ENCODE measurements around the gene HLA-DMA.
"Not testable (repeated sequence)": the region's sequence is repeated elsewhere in the genome, so short reads cannot be mapped to it uniquely, and the experiment has no call there.

Gene HLA-DMA

GRCh38 chr6:32950449-32950848 is 2.4 kb downstream of the HLA-DMA start:
- no peak for DNase-seq

DNA sequence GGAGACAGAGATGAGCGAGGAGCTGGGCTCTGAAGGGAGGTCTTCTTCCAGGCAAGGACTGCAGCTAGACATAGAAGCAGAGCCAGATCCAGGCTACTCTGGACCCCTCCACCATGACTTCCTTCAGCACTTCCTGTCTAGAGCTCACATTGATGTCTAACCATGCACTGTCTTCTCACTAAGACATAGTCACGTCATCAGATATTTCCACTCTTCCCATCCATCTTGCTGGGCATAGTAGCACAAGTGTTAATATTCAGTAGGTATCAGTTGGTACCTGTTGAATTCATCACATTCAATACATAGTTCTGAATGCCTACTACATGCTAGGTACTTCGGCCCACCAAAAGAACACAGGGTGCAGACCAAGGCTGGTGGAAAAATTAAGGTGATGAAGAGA is 2.9 kb downstream of the HLA-DMA start:
- no peak for DNase-seq

DNA sequence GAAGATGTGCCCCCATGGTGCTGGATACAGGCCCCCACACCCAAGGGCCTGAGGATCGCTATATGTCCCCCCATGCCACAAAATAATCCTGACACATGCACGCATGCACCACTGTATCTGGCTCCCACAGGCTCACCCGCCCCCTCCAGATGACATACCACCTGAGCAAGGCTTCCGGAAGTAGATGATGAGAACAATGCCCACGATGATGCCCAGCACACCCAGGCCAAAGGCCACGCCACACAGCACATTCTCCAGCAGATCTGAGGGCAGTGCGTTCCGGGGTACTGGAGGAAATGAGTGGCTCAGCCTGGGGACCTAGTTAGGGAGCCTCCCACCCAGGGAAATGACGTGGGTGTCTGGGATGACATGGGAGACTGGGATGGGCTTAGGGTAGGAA is 3.8 kb downstream of the HLA-DMA start:
- no peak for DNase-seq

DNA sequence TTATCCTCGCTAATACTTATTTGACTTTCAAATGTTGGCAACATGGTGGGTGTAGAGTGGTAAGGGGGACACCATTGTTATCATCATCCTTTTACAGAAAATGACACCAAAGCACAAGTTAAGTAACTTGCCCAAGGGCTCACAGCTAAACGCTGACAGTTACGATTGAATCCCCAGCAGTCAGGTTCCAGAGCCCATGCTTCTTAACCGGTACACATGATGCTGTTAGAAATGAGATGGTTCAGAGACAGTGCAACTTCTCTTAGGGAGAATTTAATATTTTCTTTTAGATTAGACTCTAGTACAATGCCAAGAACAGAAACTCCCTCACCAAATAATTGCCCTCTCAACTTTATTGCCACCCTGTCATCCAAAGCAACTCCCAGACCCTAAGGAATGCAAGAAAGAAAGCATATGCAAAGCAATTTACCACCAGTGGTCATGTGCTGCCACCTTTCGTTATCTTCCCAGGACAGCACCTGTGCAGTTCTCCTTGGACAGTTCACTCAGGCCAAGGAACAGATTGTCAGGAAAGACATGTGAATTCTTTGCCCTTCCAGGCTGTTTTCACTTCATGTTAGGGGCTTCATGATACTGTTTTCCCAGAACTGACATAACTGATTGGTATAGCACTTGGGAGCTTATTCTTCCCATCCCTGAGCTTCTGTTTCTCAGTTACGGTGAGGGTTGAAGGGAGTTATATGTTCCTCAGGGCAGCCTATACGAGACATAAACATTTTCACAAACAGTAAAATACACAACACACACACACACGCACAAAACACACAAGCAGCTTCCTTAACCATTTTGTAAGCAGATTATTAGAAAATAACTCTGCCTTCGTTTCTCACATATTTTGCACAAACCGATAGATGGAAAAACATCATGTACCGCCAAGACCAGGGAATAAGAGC is 5.1 kb downstream of the HLA-DMA start:
- peak; percentile 32 for DNase-seq

GRCh38 chr6:32946893-32947292 is 6.0 kb downstream of the HLA-DMA start:
- DNase-seq: no peak

GRCh38 chr6:32945953-32946352 is 6.9 kb downstream of the HLA-DMA start:
- no peak for DNase-seq

- no peak for DNase-seq
Measured at GRCh38 chr6:32945108-32945760, 7.7 kb downstream of the HLA-DMA start.

DNA sequence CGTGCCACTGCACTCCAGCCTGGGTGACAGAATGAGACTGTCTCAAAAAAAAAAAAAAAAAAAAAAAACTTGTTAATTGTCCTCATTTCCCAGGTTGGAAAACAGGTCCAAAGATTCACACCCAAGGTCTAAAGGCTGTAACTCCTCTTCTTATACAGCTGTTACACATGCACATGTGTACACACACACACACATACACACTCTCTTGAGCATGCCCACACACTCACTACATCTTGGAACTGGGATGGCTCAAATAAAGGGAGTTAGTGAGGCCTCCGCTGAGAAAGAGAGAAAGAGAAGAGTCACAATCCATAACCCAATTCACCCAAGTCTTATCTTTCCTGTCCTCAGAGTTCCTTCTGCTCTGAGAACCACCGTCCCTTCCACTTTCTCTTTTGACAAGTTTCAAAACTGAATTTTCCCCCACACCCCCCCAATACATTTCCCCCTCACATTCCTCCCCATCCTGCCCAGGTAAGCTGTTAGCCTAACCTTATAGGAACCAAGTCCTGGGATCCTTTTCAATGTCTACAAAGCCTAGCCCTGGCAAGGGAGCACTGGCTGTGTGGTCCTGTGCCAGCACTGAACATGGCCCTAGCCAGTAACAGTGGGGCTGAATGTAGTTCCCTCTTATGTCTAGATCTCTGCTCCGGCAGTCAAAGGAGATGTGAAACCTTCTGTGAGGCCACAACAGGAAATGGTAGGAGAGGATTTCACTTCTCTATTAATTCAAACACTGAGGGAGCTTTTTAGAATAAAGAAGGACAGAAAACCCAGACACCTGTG is 8.8 kb downstream of the HLA-DMA start:
- no peak for DNase-seq

DNA sequence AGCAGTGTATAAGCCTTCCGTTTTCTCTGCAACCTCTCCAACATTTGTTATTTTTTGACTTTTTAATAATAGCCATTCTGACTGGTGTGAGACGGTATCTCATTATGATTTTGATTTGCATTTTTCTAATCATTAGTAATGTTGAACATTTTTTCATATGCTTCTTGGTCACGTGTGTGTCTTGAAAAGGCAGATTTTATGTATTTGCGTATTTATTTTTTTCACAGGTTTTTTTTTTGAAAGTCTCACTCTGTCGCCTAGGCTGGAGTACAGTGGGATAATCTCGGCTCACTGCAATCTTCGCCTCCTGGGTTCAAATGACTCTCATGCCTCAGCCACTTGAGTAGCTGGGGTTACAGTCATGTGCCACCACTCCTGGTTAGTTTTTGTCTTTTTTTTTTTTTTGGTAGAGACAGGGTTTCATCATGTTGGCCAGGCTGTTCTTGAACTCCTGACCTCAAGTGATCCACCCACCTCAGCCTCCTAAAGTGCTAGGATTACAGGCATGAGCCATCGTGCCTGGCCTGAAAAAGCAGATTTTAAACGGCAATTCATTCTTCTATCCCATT is 10.3 kb downstream of the HLA-DMA start:
- not testable (repeated sequence) for DNase-seq

DNA sequence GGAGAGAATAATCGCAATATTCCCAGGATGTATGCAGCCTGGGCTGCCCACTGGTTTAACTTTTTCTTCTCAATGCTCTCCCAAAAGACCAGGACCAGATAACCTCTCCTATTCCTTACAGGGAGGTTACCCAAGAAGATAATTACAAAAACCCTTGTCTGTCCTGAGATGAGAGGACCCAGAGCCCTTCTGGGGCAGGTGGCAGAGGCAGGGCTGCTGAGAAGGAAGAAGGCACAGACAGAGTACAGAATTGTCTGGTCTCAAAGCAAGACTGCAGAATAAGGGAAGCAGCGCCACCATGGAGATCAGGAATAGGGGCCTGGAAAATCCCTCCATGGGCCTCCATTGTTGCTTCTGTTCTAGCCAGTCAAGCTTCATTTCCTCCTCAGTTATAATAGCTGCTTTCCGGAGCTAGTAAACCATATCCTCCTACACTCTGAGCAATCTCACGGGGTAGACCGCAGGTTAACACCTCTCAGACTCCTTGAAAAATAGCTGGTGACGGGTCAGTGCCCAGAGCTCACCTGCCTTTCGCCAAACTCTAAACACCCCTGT is 11.6 kb downstream of the HLA-DMA start:
- no peak for DNase-seq

DNA sequence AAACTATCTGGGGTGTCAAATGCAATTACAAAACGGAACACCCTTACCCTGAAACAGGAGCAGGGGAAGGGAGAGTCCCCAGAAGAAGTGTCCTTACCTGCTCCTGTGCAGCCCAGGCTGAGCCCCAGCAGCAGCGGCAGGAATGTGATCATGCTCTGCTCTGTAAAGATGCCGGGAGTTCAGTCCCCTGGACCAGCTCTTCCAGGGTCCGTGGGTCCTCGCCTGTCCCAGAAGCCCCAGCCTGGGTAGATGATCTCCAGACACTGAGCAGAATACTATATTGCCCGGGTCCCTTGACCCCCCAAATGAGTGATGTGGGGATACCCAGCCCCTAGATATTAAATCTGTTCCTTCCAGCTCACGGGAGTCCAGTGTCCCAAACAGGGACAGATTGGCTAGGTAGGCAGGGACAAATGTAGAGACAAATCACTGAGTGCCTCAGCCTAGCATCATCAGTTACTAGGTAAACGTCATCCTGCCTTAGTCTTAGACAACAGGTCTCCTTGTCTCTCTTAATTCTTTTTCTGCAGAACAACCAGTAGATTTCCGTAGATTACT is 12.2 kb downstream of the HLA-DMA start, which contains the start of gene HLA-DMB:
TSS of gene HLA-DMB (minus strand) at position 373 of the 558 bp plus-strand sequence. CDS start at position 152, 221 bp downstream.
- DNase-seq: no peak

DNA sequence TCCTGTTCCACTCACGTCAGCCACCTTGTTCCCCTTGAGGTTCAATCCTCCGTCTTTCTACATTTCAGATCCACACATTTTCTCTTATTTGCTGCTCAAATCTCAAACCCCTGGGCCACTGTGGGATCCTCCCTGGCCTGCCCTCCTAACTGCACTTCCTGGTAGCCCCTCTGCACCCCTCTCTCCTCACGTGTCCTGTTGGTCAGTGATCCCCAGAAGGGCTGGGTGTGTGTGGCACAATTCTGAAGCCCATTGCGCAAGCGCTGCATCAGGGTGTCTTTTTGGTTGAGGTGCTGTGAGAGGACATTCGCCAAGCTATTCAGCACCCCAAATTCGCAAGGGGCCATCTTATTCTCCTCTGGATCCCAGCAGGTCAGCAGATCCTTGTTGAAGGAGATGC is 14.4 kb downstream of the HLA-DMA start:
- DNase-seq: no peak

DNA sequence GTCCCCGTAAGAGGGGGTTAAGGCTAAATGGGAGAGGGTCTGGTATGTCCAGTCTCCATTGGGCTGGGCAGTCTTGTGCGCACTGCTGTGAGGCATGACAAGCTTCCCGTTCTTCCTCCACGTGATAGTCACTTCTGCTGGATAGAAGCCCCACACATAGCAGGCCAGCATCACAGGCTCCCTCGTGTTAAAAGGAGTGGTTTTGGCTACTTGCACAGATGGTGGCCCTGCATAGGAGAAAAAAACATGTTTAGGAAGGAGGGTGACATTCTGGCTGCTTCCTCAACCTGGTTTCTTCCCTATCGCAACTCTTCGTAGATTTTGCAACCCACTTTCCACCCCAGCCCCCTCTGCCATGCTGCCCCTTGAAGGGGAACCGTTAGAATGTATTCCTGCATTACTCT is 15.7 kb downstream of the HLA-DMA start:
- no peak for DNase-seq

GRCh38 chr6:32936239-32937152 is 16.4 kb downstream of the HLA-DMA start:
- no peak for DNase-seq

DNA sequence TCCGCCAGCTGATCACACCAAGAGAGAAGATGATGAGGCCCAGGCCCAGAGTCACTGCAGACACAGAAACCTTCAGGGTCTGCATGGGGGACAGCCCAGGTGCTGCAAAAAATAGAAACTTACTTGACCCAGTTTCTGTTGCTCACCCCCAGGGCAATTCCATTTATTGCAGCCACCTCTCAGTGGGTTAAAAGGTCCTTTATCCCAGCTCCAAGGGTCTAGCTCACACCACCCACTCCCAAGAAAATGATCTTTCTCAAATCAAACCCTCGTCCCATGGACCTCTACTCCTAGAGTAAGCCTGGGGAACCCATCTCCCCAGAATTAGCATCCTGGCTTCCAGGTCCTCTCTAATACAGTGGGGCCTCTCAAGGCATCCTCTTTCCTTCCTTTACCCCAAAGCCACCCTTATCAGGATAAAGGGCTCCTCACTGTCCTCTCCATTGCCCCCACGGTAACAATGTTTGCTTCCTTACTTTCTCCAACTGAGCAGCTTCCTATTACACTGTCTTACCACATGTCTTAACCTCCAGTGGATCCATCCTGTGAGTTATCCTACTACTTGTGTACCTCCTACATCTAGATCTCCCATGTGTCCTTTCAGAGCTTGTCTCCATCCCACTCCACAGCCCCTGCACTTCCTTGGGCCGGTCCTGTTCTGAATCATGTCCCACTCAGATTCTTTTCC is 17.2 kb downstream of the HLA-DMA start:
- DNase-seq: no peak

DNA sequence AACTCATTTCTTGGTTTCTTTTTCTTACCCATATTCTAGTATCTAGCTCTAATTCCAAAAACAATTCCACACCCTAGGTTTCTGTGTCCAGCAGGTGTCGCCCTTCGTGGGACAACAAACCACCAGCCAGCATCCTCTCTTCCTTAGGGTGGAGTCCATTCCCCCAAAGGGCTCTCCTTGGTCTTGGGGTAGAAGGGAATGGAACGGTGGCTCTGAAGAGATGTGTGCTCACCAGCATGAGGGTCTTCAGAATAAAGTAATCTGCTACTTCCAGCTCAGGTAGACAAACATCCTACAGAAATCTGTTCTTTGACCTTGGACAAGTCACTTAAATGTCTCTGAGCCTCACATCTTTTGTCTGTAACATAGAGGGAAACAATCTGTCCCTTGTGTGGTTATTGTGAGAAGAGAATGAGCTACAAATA is 19.2 kb downstream of the HLA-DMA start:
- peak; percentile 36 for DNase-seq

DNA sequence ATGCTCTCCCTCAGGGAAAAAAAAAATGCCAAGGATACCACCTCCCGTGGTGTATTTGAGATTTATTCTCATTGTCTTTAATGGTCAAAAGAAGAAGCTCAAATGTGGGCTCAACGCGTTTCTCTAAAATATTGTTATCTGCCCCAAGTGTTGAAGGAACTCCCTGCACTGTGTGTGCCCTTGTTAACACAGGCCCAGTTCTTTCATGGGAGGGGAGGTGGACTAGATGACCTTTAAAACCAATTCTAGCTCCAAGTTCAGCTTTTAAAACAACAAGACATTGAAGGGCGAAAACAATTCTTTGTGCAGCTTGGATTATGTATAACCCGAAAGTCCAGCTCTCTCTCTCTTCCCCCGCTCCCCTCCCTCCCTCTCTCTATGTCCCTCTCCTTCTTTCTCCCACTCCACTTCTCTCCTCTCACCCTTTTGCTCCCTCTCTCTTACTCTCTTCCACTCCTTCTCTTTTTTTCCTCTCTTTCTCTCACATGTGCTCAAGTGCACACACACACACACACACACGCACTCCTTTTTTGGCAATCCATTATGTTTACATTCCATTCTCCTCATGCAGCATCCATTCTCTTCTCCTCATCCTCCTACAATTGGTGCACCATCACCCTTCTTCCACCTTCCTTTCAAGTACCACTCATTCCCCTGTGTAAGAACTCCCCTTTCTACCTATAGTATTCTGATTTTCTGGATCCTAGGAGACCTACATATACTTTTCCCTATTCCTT is 20.6 kb downstream of the HLA-DMA start:
- DNase-seq: no peak

GRCh38 chr6:32931211-32931610 is 21.7 kb downstream of the HLA-DMA start:
- no peak for DNase-seq

- no peak for DNase-seq
Measured at GRCh38 chr6:32922083-32922482, 30.8 kb downstream of the HLA-DMA start.

DNA sequence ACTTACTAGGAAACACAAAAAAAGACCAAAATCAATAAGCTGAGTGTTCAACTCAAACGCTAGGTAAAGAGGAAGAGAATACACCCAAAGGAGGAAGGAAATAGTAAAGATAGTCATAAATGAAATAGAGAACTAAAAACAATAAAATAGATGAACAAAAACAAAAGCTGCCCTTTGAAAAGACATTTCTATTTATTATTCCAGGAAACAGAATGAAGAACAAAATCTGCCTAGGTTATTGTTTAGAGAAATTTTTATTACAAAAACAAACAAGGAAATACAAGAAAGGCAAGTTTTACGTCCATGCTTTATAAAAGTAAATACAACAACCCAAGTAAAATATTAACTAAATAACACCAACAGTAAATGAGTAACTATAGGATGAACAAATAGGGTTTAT is 32.2 kb downstream of the HLA-DMA start:
- no peak for DNase-seq
